Memory B cell (primary cell): ENCODE measurements around the gene AGBL4.

ENCODE experiments used
- ATAC-seq: fragments of 150-1000 bp; cut with Tn5 transposase; 2 replicates; pipeline ENCODE4 v1.10.0; 2021; ENCODE audit warnings: low read depth, mild to moderate bottlenecking, moderate library complexity
- DNase-seq, 2 donors: peaks; one replicate each; pipeline ENCODE4 v3.0.0; 2022; ENCODE audit warnings: low spot score in 2 of 2
- H3K27ac Mint-ChIP-seq: one replicate; pipeline ENCODE4 v1.8.0; 2022; ENCODE audit warnings: mild to moderate bottlenecking, moderate library complexity, mixed read lengths
- H3K27me3 Mint-ChIP-seq: one replicate; pipeline ENCODE4 v1.8.0; 2022; ENCODE audit warnings: mixed read lengths
- H3K36me3 Mint-ChIP-seq: one replicate; pipeline ENCODE4 v1.8.0; 2022; ENCODE audit warnings: mild to moderate bottlenecking, mixed read lengths
- H3K4me1 Mint-ChIP-seq: one replicate; pipeline ENCODE4 v1.8.0; 2022; ENCODE audit warnings: mixed read lengths
- H3K4me3 Mint-ChIP-seq: one replicate; pipeline ENCODE4 v1.8.0; 2022; ENCODE audit warnings: mild to moderate bottlenecking, moderate library complexity, mixed read lengths
- H3K9me3 Mint-ChIP-seq: one replicate; pipeline ENCODE4 v1.8.0; 2022; ENCODE audit warnings: mixed read lengths

Gene AGBL4

GRCh38 chr1:49448200-49448599, 575.6 kb downstream of the AGBL4 start:
- DNase-seq (no peak), ATAC-seq (no peak)
- H3K4me3 Mint-ChIP-seq: no peak overlapping the region
- H3K36me3 Mint-ChIP-seq: no peaks in the 10 kb centered on the region
- peaks cover 10% of the 10 kb centered on the region for H3K9me3 Mint-ChIP-seq
- H3K27ac Mint-ChIP-seq: no peak overlapping the region
- H3K4me1 Mint-ChIP-seq: no peaks in the 10 kb centered on the region
- H3K27me3 Mint-ChIP-seq: peaks cover 3% of the 10 kb centered on the region

GRCh38 chr1:49436865-49437264, 586.9 kb downstream of the AGBL4 start:
- no peaks in the 10 kb centered on the region for H3K36me3 Mint-ChIP-seq
- no peak for ATAC-seq
- H3K9me3 Mint-ChIP-seq: peaks cover 4% of the 10 kb centered on the region

GRCh38 chr1:49435291-49435690, 588.5 kb downstream of the AGBL4 start:
- ATAC-seq (no peak), DNase-seq (no peak)
- no peaks in the 10 kb centered on the region for H3K36me3 Mint-ChIP-seq
- no peaks in the 10 kb centered on the region for H3K4me1 Mint-ChIP-seq
- no peak overlapping the region for H3K4me3 Mint-ChIP-seq
- H3K9me3 Mint-ChIP-seq: peaks cover 2% of the 10 kb centered on the region
- H3K27me3 Mint-ChIP-seq: peaks cover 5% of the 10 kb centered on the region
- H3K27ac Mint-ChIP-seq: no peak overlapping the region

More at GRCh38 chr1:49436865-49437264, 586.9 kb downstream of the AGBL4 start:
- H3K4me1 Mint-ChIP-seq: no peaks in the 10 kb centered on the region
- DNase-seq: no peak
- H3K27me3 Mint-ChIP-seq: peaks cover 5% of the 10 kb centered on the region
- H3K27ac Mint-ChIP-seq: no peak overlapping the region
- no peak overlapping the region for H3K4me3 Mint-ChIP-seq

- no peak overlapping the region for H3K4me3 Mint-ChIP-seq
- H3K9me3 Mint-ChIP-seq: no peaks in the 10 kb centered on the region
- H3K4me1 Mint-ChIP-seq: peaks cover 2% of the 10 kb centered on the region
- DNase-seq (no peak), ATAC-seq (no peak)
- H3K36me3 Mint-ChIP-seq: no peaks in the 10 kb centered on the region
- no peak overlapping the region for H3K27ac Mint-ChIP-seq
- no peaks in the 10 kb centered on the region for H3K27me3 Mint-ChIP-seq
These were observed 599.0 kb downstream of the AGBL4 start for GRCh38 chr1:49424782-49425181.

- no peak overlapping the region for H3K27ac Mint-ChIP-seq
- no peak overlapping the region for H3K4me3 Mint-ChIP-seq
- H3K36me3 Mint-ChIP-seq: no peaks in the 10 kb centered on the region
- no peaks in the 10 kb centered on the region for H3K27me3 Mint-ChIP-seq
- DNase-seq: no peak
- ATAC-seq: no peak
- H3K4me1 Mint-ChIP-seq: no peaks in the 10 kb centered on the region
- H3K9me3 Mint-ChIP-seq: no peaks in the 10 kb centered on the region
These were observed 607.0 kb downstream of the AGBL4 start for GRCh38 chr1:49416758-49417157.

GRCh38 chr1:49408346-49408745, 615.4 kb downstream of the AGBL4 start:
- no peak for DNase-seq
- no peak overlapping the region for H3K4me3 Mint-ChIP-seq
- H3K36me3 Mint-ChIP-seq: no peaks in the 10 kb centered on the region
- peaks cover 2% of the 10 kb centered on the region for H3K27me3 Mint-ChIP-seq
- ATAC-seq: no peak
- H3K27ac Mint-ChIP-seq: no peak overlapping the region
- no peaks in the 10 kb centered on the region for H3K4me1 Mint-ChIP-seq
- no peaks in the 10 kb centered on the region for H3K9me3 Mint-ChIP-seq

- no peaks in the 10 kb centered on the region for H3K4me1 Mint-ChIP-seq
These were observed 626.7 kb downstream of the AGBL4 start for GRCh38 chr1:49397086-49397485.

GRCh38 chr1:49394200-49394599, 629.6 kb downstream of the AGBL4 start:
- no peak for DNase-seq
- Mint-ChIP-seq H3K4me1 (no peaks in the 10 kb centered on the region), H3K9me3 (peaks cover 4% of the 10 kb centered on the region), H3K27me3 (peaks cover 2% of the 10 kb centered on the region), H3K4me3 (no peak overlapping the region), H3K36me3 (no peaks in the 10 kb centered on the region), H3K27ac (no peak overlapping the region)
- ATAC-seq: no peak

More at GRCh38 chr1:49397086-49397485, 626.7 kb downstream of the AGBL4 start:
- Mint-ChIP-seq H3K36me3 (no peaks in the 10 kb centered on the region), H3K9me3 (peaks cover 6% of the 10 kb centered on the region), H3K4me3 (no peak overlapping the region), H3K27me3 (no peaks in the 10 kb centered on the region), H3K27ac (no peak overlapping the region)
- no peak for ATAC-seq
- DNase-seq: no peak

- no peak overlapping the region for H3K4me3 Mint-ChIP-seq
- no peak for DNase-seq
- no peak for ATAC-seq
- H3K36me3 Mint-ChIP-seq: no peaks in the 10 kb centered on the region
- peaks cover 2% of the 10 kb centered on the region for H3K27me3 Mint-ChIP-seq
- H3K4me1 Mint-ChIP-seq: no peaks in the 10 kb centered on the region
- no peak overlapping the region for H3K27ac Mint-ChIP-seq
- H3K9me3 Mint-ChIP-seq: peaks cover 3% of the 10 kb centered on the region
These were observed 634.1 kb downstream of the AGBL4 start for GRCh38 chr1:49389699-49390098.

GRCh38 chr1:49364676-49365075, 659.1 kb downstream of the AGBL4 start:
- Mint-ChIP-seq H3K4me3 (no peak overlapping the region), H3K4me1 (no peaks in the 10 kb centered on the region), H3K27me3 (no peaks in the 10 kb centered on the region), H3K9me3 (no peaks in the 10 kb centered on the region), H3K36me3 (no peaks in the 10 kb centered on the region), H3K27ac (no peak overlapping the region)
- DNase-seq (no peak), ATAC-seq (no peak)

- ATAC-seq (no peak), DNase-seq (no peak)
- Mint-ChIP-seq H3K27me3 (no peaks in the 10 kb centered on the region), H3K4me3 (no peak overlapping the region), H3K4me1 (no peaks in the 10 kb centered on the region), H3K9me3 (no peaks in the 10 kb centered on the region), H3K27ac (no peak overlapping the region), H3K36me3 (no peaks in the 10 kb centered on the region)
These were observed 660.1 kb downstream of the AGBL4 start for GRCh38 chr1:49363628-49364027.

GRCh38 chr1:49358036-49358435, 665.7 kb downstream of the AGBL4 start:
- Mint-ChIP-seq H3K36me3 (no peaks in the 10 kb centered on the region), H3K4me3 (no peak overlapping the region), H3K27me3 (no peaks in the 10 kb centered on the region), H3K27ac (no peak overlapping the region), H3K4me1 (no peaks in the 10 kb centered on the region), H3K9me3 (no peaks in the 10 kb centered on the region)
- DNase-seq (no peak), ATAC-seq (no peak)

- no peaks in the 10 kb centered on the region for H3K9me3 Mint-ChIP-seq
- ATAC-seq: no peak
These were observed 667.2 kb downstream of the AGBL4 start for GRCh38 chr1:49356594-49356993.

GRCh38 chr1:49351768-49352167, 672.0 kb downstream of the AGBL4 start:
- no peaks in the 10 kb centered on the region for H3K36me3 Mint-ChIP-seq
- DNase-seq (no peak), ATAC-seq (no peak)
- H3K4me1 Mint-ChIP-seq: no peaks in the 10 kb centered on the region
- no peak overlapping the region for H3K4me3 Mint-ChIP-seq
- H3K27me3 Mint-ChIP-seq: peaks cover 2% of the 10 kb centered on the region
- H3K27ac Mint-ChIP-seq: no peak overlapping the region
- H3K9me3 Mint-ChIP-seq: no peaks in the 10 kb centered on the region

More at GRCh38 chr1:49356594-49356993, 667.2 kb downstream of the AGBL4 start:
- Mint-ChIP-seq H3K4me1 (no peaks in the 10 kb centered on the region), H3K4me3 (no peak overlapping the region), H3K36me3 (no peaks in the 10 kb centered on the region), H3K27ac (no peak overlapping the region), H3K27me3 (peaks cover 2% of the 10 kb centered on the region)
- DNase-seq: no peak

- no peak overlapping the region for H3K27ac Mint-ChIP-seq
- H3K9me3 Mint-ChIP-seq: peaks cover 7% of the 10 kb centered on the region
- no peaks in the 10 kb centered on the region for H3K4me1 Mint-ChIP-seq
- peaks cover 2% of the 10 kb centered on the region for H3K27me3 Mint-ChIP-seq
- ATAC-seq: no peak
- no peaks in the 10 kb centered on the region for H3K36me3 Mint-ChIP-seq
- H3K4me3 Mint-ChIP-seq: no peak overlapping the region
- no peak for DNase-seq
These were observed 676.9 kb downstream of the AGBL4 start for GRCh38 chr1:49346767-49347349.
